Measurements from ENCODE around the gene ATXN7. TPM values are rescaled to one million over a fixed set of nuclear protein-coding genes. Genes with fewer than 3 reads are reported as not detected.

The ATXN7 gene
- total RNA-seq, 1 donor from 2014 or later = 33.0 TPM

Other genes with a start within 250 kb of the ATXN7 start
- not detected for gene SNTN, start 211.2 kb upstream of the ATXN7 start, total RNA-seq
- not detected for gene C3orf49, start 44.6 kb upstream of the ATXN7 start, total RNA-seq
- 48.3 TPM for gene THOC7, start 62 bp upstream of the ATXN7 start, total RNA-seq
- not detected for gene SCAANT1, start 48.5 kb downstream of the ATXN7 start, total RNA-seq
- 53.5 TPM for gene PSMD6, start 159.6 kb downstream of the ATXN7 start, total RNA-seq